ENCODE data around the gene ALK.

The ALK gene

DNA sequence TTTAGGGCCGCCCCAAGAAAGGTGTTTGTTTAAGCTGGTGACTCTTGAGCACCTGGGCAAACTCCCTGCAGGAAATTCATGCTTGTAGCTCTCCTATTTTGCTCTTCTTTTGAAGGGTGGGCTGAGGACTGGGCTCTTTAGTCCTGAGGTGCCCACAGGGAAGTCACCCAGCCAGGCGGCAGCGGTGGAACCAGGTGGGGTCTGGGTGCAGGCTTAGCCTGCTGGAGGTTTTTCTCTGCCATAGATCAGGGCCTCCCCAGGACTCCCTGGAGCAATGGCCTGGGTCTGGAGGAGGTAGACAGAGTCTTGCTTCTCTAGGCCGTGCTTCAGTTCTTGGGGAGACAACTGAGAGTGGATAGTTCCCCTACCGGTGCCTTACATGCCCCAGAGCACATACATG is 706.3 kb downstream of the ALK start:
- DNase-seq: no peak

DNA sequence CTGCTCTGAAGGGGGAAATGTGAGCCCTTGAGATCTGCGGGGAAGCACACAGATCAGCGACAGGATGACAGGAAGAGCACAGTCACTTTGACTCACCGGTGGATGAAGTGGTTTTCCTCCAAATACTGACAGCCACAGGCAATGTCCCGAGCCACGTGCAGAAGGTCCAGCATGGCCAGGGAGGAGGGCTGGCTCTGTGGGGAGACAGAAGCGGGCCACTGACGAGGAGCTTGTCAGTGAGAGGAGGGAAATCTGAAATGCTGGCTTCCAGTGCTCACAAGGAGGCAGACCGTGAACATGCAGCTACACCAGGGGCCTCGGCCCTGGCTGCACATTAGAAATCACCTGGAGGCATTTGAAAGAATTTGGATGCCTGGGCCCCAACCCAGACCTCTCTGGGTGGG is 707.5 kb downstream of the ALK start:
- no peak for DNase-seq

DNA sequence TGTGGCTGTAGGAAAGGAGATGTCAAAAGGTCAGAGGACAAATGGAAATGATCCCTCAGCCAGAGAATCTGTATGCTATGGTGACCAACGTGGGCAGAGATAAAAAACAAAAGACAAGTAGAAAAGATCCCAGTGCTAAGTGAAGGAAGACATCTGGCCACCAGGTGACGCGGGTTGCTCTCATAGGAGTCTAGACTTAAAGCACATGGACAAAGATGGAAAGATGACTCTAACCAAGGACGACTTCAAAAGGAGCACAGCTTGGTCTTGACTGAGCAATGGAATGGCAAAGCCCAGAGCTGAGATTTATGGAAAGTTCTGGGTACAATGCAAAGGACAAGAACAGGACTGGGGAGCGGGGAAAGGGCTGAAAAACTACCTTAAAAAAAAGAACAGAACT is 709.4 kb downstream of the ALK start:
- no peak for DNase-seq

DNA sequence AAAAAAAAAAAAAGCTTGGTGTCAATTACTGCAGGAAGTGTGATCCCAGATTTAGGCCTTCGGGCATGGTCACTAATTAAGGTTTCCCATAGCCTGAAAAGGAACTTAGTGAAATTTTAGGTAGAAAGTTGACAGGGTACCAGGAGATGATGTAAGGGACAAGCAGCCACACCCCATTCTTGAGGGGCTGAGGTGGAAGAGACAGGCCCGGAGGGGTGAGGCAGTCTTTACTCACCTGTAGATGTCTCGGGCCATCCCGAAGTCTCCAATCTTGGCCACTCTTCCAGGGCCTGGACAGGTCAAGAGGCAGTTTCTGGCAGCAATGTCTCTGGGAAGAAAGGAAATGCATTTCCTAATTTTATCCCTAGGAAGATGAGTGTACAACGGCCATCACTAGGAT is 711.8 kb downstream of the ALK start:
- no peak for DNase-seq

GRCh38 chr2:29207352-29208148 is 713.8 kb downstream of the ALK start:
- DNase-seq: no peak

- no peak for DNase-seq
These were observed 714.4 kb downstream of the ALK start for GRCh38 chr2:29206941-29207340.

- DNase-seq: no peak
These were observed 718.4 kb downstream of the ALK start for GRCh38 chr2:29202819-29203495.

GRCh38 chr2:29201979-29202378 is 719.4 kb downstream of the ALK start:
- no peak for DNase-seq

- DNase-seq: peak; percentile 78
These were observed 724.3 kb downstream of the ALK start for GRCh38 chr2:29196792-29197788.

DNA sequence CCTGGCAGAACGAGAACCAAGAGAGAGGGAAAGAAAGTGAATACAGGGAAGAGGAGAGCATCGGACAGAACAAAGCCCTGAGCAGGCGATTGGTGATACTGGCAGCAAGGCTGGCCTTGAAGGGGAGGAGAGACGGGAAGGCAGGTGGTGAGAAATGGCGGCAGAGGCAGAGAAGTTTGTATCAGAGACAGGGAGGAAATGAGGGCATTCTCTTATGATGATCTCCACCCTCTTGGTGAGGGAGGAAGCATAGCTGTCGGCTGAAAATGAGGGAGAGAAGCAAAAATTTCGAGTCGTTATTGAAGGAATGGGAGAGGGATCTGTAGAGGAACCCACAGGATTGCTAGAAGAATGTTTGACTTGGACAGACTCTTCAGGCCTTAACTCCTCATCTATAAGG is 725.6 kb downstream of the ALK start:
- DNase-seq: no peak

- DNase-seq: no peak
These were observed 727.7 kb downstream of the ALK start for GRCh38 chr2:29193681-29194080.

- DNase-seq: no peak
These were observed 728.3 kb downstream of the ALK start for GRCh38 chr2:29193111-29193510.

DNA sequence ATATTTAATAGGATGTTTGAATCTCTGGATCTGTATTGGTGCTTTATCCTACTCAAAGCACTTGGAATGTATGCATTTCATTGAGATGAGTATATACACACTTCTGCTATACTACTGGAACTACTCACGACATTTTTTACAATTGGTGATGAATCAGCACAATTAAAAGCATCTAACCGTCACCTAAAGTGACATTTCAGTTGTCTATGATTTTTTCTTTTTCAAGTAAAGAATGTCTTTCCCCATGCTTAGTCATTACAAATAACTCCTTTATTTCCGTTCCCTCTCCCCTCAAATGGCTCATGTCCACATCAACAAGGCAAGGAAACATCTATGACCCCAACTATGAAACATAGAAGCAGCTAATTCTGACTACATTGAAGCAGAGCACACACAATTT is 728.9 kb downstream of the ALK start:
- DNase-seq: no peak

GRCh38 chr2:29191817-29192216 is 729.6 kb downstream of the ALK start:
- DNase-seq: no peak

GRCh38 chr2:29189052-29189451 is 732.3 kb downstream of the ALK start:
- DNase-seq: no peak

GRCh38 chr2:29187926-29188325 is 733.5 kb downstream of the ALK start:
- no peak for DNase-seq

- no peak for DNase-seq
These were observed 734.6 kb downstream of the ALK start for GRCh38 chr2:29186817-29187216.

GRCh38 chr2:29184531-29184930 is 736.9 kb downstream of the ALK start:
- no peak for DNase-seq

- DNase-seq: no peak
These were observed 738.5 kb downstream of the ALK start for GRCh38 chr2:29182920-29183319.

GRCh38 chr2:29182334-29182733 is 739.1 kb downstream of the ALK start:
- no peak for DNase-seq

DNA sequence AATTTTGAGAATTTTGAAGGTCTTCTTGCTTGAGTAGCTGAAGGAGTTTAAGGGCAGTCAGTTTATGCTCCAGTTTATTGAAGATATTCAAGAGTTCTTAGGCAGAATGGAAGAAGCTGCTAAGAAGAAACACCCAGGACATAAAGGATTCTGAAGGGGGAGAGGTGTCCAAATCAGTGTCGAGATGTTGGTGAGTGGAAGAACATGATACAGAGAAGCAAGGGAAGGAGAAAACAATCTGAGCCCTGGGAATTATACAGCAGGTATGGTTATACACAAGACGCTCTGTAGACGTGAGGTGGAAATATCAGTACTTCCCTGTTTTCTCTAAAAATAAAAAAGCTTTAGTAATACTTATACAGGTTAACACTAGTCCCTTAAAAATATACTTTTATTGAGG is 746.0 kb downstream of the ALK start:
- DNase-seq: no peak

DNA sequence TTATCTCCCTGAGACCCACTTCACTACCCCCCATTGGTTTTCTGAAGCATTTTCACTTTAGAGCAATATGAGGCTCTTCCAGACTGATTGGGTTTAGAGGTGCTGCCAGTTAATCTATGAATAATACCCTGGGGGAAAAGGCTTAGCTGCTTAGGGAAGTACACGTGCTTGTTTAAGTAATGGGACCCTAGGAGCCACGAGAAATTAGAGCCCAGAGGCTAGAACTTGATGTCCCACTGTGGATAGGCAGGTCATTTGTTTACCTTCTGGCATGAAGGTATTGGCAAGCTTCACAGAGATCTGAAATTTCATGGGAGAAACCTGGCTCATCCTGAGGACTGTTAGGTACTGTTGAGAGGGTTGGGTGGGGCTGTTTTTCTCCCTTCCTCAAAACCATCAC is 746.4 kb downstream of the ALK start:
- no peak for DNase-seq

DNA sequence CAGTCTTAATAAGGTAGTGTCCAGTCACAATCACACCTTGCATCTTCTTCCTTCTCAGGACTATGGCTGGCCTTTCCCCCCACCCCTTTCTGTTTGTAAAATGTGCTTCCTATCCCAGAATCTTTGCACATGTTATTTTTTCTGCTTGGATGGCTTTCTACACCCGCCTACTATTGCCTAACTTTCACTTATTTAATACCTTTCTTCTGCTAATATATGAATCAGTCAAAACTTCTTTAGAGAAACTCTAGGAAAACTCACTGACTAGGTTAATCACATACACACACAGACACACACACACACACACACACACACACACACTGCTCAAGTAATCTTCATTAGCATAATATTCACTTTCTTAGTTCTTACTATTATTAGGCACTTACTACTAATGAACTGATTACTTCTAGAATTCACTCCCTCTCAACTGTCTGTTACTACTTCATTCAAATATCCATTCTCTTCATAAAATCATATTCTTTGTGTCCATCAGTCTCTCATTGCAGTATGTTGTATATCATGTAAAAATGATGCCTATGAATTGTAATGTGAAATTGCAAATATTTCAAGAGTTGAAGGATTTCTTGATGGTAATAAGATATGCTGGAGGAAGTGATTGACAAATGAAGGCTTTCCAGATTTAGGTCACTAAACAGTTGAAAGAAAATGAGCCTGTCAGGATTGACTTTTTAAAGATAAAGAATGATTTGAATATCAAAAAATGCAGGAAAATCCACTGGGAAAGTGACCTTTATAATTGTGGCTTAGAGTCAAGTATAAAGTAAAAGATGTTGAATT is 754.9 kb downstream of the ALK start:
- DNase-seq: no peak
